Adrenal gland (tissue), 12 donors: ENCODE results near the gene ADIRF. TPM values are rescaled to one million over a fixed set of nuclear protein-coding genes. Genes with fewer than 3 reads are reported as not detected.
"Not testable (repeated sequence)": the region's sequence is repeated elsewhere in the genome, so short reads cannot be mapped to it uniquely, and the experiment has no call there.

Source experiments
- DNase-seq, 7 donors: peaks; one replicate each; pipeline ENCODE4 v3.0.0-alpha.2; 2019 to 2020
- H3K27ac ChIP-seq, 5 donors: fragments of 200-600 bp; sonication (generic) in 4 of 5; 1 replicate in 3 of 5; 2 replicates in 2 of 5; pipeline versions ENCODE4 v1.5.1 to v1.8.0; 2016 to 2020; ENCODE audit warnings: mild to moderate bottlenecking in 1 of 5
- H3K27me3 ChIP-seq: fragments of 200-600 bp; 2 replicates; pipeline ENCODE4 v1.8.0; 2021
- H3K36me3 ChIP-seq, 2 donors: fragments of 200-600 bp; replicated peaks in 1 of 2; 1 replicate in 1 of 2; 2 replicates in 1 of 2; pipeline versions ENCODE4 v1.5.1 to v1.8.0; 2018 to 2022
- H3K4me1 ChIP-seq, 2 donors: fragments of 200-600 bp; replicated peaks in 1 of 2; 1 replicate in 1 of 2; 2 replicates in 1 of 2; pipeline versions ENCODE4 v1.5.1 to v1.8.0; 2018 to 2021
- H3K4me3 ChIP-seq, 4 donors: fragments of 200-600 bp; sonication (generic) in 3 of 4; one replicate each; pipeline ENCODE4 v1.5.1; 2016 to 2018
- H3K9me3 ChIP-seq, 3 donors: fragments of 200-600 bp; sonication (generic) in 1 of 3; replicated peaks in 1 of 3; 1 replicate in 2 of 3; 2 replicates in 1 of 3; pipeline versions ENCODE4 v1.5.1 to v1.8.0; 2016 to 2021
- CTCF ChIP-seq, 6 experiments: fragments of 450-650 bp in 4 of 6; fragments of 200-600 bp in 2 of 6; sonication (generic) in 1 of 6; IDR thresholded peaks; 1 replicate in 5 of 6; 2 replicates in 1 of 6; pipeline versions ENCODE4 v1.5.1 to v1.8.0; 2016 to 2021; ENCODE audit warnings: antibody characterized with exemption in 6 of 6, mild to moderate bottlenecking in 2 of 6, moderate library complexity in 1 of 6
- POLR2A ChIP-seq, 2 donors: fragments of 450-650 bp; IDR thresholded peaks; one replicate each; pipeline ENCODE4 v1.6.1; 2017; ENCODE audit warnings: antibody characterized with exemption in 2 of 2, mild to moderate bottlenecking in 2 of 2, moderate library complexity in 1 of 2
- WGBS, 4 donors: extraction: QIAGEN DNeasy Blood & Tissue Kit in 2 of 4; methylation state at CpG; one replicate each; pipeline versions ENCODE4 v1.1.5 to v1.1.7; 2013 to 2017; 5-methylcytosine and 5-hydroxymethylcytosine counted together
- intact Hi-C, 2 donors: fragments of 100-400 bp; cut with DNase I; formaldehyde crosslinking; loops; one replicate each; pipeline versions ENCODE4 v1.14.1 to v1.15.0; 2022 to 2023
- polyA plus RNA-seq, 3 donors: library from polyadenylated mRNA; stranded (reverse); fragments of 200-250 nt in 2 of 3; fragments of 350-450 nt in 1 of 3; fragmentation: Illumina TruSeq in 1 of 3; extraction: RNeasy Lipid Tissue Mini Kit (QIAGEN cat#74804) in 1 of 3; gene quantifications; one replicate each; pipeline ENCODE4 v1.2.3, GENCODE V29; 2013 to 2014
- total RNA-seq, 9 donors: library from RNA; depleted of rRNA in 4 of 9; stranded (reverse); fragments of >200 nt in 4 of 9; fragments of 120-200 nt in 1 of 9; fragmentation: NEBNext Ultra II Directional in 1 of 9; extraction: Animal tissue kit (Norgen Biotek cat#: 25700) in 1 of 9; gene quantifications; one replicate each; pipeline versions ENCODE4 v1.1.0 to v1.2.4, GENCODE V29; 2013 to 2023
- donor health status: healthy with polysubstance abuse.
- donor health status: Bipolar disorder and iron deficiency.
- donor health status: DM: yes; HTN: yes; CAD: no.
- donor health status: DM: no; HTN: no; CAD: no.
- donor health status: DM: no; HTN: no; CAD: no.
- donor health status: DM: yes; HTN: yes; CAD: no.

Gene ADIRF
- total and polyA plus RNA-seq, 12 donors, result 3.3 to 592 (median 22.6) TPM

DNA sequence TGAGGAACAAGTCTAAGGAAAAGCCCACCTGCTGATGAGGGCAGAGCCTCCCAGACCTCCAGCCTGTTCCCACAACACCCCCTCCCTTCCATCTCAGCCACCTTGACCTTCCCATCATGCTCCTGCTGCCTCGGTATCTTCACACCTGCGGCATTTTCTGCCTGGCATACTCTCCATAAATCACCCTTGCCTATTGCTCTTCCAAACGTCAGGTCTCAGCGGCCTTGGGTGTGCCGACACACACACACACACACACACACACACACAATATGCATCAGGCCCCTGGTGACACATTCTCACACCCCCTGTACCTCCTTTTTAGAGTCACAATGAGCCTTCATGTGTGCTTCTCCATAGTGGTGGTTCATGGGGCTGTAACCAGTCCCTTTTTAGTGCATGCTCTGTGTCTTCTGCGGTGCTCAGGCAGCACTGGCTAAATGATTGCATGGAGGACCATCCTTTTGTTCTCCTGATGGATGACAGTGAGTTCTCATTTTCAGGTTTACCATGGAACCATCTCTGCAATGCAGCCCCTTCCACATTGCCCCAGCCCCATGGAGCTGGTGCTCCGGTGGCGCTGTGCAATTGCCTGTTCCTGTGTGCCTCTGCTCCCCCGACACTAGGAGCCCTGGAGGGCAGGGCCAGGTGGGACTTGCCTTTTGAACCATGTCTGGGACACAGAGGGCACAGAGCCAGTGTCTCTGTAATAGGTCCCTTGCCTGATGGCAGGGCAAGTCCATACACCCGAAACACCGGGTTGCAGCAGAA lies 4.5 kb downstream of the ADIRF start:
- Histone ChIP-seq H3K27me3 (no peaks in the 10 kb centered on the region), H3K36me3 (no peaks in the 10 kb centered on the region), H3K4me3 (no peak overlapping the region), H3K9me3 (no peaks in the 10 kb centered on the region), H3K4me1 (peaks cover 23 to 36% of the 10 kb centered on the region in 2 donors), H3K27ac (peak overlapping the region in 3 of 5 donors; percentile 45 to 97 (median 96))
- WGBS, 4 donors, result 66 to 76% (median 71%) methylated on average over 8 to 11 of the region's 11 CpGs
- TF ChIP-seq POLR2A (IDR thresholded peaks at IDR 0.05), result no peak
- no peak for TF ChIP-seq CTCF (IDR thresholded peaks at IDR 0.05)
- intact Hi-C loops, result no loop called here
- DNase-seq, result peak in 6 of 7 donors; percentile 24 to 52 (median 38)

- Histone ChIP-seq H3K4me3 (no peak overlapping the region), H3K27me3 (no peaks in the 10 kb centered on the region), H3K36me3 (no peaks in the 10 kb centered on the region), H3K9me3 (no peaks in the 10 kb centered on the region), H3K27ac (peak overlapping the region in 1 of 5 donors; percentile 67), H3K4me1 (peaks cover 21 to 26% of the 10 kb centered on the region in 2 donors)
- intact Hi-C loops, result no loop called here
- WGBS, 4 donors, result 78 to 88% (median 84%) methylated on average over 7 of the region's 7 CpGs
- TF ChIP-seq POLR2A (IDR thresholded peaks at IDR 0.05) (no peak), CTCF (IDR thresholded peaks at IDR 0.05) (no peak)
- no peak for DNase-seq
These were observed 6.2 kb downstream of the ADIRF start for GRCh38 chr10:86974484-86974883.

GRCh38 chr10:86976362-86977056 lies 8.2 kb downstream of the ADIRF start:
- 96 to 97% (median 97%) methylated on average over 5 of the region's 5 CpGs for WGBS, 4 donors
- TF ChIP-seq CTCF (IDR thresholded peaks at IDR 0.05), result no peak
- no peak for TF ChIP-seq POLR2A (IDR thresholded peaks at IDR 0.05)
- intact Hi-C loops, result no loop called here
- Histone ChIP-seq H3K9me3 (no peaks in the 10 kb centered on the region), H3K27me3 (no peaks in the 10 kb centered on the region), H3K36me3 (no peaks in the 10 kb centered on the region), H3K27ac (no peak overlapping the region), H3K4me3 (no peak overlapping the region), H3K4me1 (peaks cover 20 to 24% of the 10 kb centered on the region in 2 donors)
- DNase-seq, result no peak

DNA sequence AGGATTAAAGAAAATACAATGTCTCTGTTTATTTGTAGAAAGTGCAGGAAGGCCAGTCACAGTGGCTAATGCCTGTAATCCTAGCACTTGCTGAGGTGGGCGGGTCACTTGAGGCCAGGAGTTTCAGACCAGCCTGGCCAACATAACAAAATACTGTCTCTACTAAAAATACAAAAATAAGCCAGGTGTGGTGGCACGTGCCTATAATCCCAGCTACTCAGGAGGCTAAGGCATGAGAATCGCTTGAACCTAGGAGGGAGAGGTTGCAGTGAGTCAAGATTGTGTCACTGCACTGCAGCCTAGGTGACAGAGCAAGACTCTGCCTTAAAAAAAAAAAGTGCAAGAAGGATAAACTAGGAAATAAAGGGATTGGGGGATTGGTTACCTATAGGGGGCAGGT lies 10.2 kb downstream of the ADIRF start:
- H3K27me3 ChIP-seq, H3K36me3 ChIP-seq, intact Hi-C loops, H3K4me3 ChIP-seq, H3K9me3 ChIP-seq: not testable (repeated sequence)
- Histone ChIP-seq H3K27ac (peak overlapping the region in 2 of 5 donors; percentile 30 to 43), H3K4me1 (peaks cover 13 to 14% of the 10 kb centered on the region in 2 donors)
- WGBS, 4 donors, result 66 to 82% (median 77%) methylated on average over 3 of the region's 3 CpGs
- DNase-seq, result peak in 1 of 7 donors; percentile 4
